Stimulated activated CD8-positive, alpha-beta memory T cell treated with anti-CD3 and anti-CD28 coated beads, Interleukin-15, amount 100 ng/mL, for 24 hours (primary cell): Measurements from ENCODE around the gene TMIE.

Experiments used
- DNase-seq: peaks from one replicate; pipeline ENCODE4 v3.0.0-alpha.2; 2020; ENCODE audit warnings: low read depth

Gene TMIE

DNA sequence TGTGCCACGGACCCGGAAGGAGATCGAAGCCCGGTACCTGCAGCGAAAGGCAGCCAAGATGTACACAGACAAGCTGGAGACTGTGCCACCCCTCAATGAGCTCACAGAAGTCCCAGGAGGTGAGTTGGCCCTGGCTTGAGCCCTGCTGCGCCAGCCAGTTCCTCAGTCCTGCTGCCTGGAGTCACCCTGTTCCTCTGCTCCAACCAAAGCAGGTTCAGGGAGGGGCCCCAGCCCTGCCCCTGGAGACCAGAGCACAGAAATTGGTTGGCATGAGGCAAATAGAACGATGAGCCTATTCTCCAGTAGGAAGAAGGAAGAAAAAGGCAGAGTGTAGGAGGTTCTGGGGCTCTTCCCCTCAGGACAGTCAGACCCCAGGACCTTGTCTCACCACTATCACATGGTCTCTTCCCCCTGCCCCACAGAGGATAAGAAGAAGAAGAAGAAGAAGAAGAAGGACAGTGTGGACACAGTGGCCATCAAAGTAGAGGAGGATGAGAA, 8.0 kb downstream of the TMIE start:
- DNase-seq = no peak

GRCh38 chr3:46709721-46710120, 8.5 kb downstream of the TMIE start:
- DNase-seq = no peak

- no peak for DNase-seq
Measured at GRCh38 chr3:46710229-46710628, 9.0 kb downstream of the TMIE start.

DNA sequence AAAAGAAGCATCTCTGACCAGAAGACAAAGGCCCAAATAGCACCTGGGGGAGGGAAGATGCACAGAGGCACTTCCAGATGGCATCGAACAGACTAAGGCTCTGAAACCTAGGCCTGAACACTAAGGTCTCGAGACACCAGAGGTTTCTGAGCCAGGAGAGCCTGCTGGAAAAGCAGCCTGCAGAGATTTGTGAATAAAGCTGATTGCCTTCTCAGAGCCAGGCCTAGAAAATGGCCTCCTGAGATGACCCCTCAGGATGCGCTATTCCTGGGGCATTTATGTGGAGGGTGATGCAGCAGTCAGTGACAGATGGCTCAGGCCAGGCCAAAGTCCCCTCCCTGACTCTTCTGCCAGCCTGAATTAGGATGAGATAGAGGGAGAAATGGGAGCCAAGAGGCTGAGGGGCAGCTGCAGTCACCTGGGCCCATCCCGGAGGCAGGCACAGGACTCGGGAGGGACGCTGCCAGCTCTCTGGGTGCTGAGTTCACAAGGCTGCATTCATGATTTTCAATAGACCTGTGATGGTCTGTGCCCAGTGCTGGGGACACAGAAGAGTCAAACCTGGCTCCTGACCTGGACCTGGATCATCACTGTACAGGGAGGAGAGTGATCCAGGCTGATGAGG, 9.6 kb downstream of the TMIE start:
- DNase-seq = no peak

- DNase-seq = no peak
Measured at GRCh38 chr3:46711305-46711704, 10.1 kb downstream of the TMIE start.

DNA sequence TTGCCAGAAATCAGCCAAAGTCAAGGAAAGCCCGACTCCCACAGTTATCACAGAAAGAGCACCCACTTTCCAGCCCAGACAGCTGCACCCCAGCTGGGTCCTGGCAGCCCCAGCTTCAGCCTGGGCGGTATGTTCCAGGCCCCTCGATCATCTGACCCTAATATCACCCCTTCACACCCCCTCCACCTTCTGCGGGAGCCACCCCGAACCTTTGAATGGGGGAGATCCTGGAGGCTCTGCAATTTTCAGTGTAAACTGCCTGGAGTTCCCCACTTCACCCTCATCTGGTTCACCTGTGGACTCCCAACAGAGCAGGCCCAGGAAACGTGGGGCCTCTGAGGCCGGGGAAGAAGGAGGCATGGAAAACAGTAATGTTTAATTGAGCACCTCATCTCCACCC, 10.6 kb downstream of the TMIE start:
- no peak for DNase-seq

DNA sequence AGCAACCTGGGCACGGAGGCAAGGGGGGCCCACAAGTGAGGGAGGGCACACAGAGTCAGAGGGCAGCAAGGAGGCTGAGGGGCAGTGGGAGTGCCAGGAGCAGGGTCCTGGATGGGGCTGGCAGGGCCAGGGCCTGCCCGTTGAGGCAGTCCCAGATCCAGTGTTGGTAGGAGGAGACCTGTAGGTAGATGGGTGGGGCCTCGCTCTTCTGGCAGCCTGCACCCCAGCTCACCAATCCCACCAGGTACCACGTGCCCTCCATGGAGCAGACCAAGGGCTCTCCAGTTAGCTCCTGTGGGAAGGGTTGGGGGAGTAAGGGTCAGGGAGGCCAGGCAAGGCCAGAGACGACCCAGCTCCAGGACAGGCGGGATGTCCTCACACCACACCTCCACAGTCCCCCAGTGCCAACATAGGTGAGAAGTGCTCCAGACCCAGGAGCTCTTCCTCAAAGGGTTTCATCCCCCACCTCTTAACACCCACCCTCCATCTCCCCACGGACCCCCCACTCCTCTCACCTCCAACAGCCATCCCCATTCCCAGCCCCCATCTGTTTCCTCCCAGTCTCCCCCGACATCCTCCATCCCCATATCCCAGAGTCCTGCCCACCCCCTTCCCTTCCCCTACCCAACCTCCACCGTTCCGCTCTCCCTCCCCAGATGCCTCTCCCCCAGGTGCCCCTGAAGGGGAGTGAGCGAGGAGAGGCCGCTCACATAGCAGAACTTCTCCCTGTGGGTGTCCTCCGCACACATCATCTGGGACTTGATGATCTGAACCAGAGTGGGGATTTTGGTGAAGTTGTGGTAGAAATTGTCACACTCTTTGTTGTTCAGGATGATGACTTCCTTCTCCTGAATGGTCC, 11.2 kb downstream of the TMIE start:
- no peak for DNase-seq

DNA sequence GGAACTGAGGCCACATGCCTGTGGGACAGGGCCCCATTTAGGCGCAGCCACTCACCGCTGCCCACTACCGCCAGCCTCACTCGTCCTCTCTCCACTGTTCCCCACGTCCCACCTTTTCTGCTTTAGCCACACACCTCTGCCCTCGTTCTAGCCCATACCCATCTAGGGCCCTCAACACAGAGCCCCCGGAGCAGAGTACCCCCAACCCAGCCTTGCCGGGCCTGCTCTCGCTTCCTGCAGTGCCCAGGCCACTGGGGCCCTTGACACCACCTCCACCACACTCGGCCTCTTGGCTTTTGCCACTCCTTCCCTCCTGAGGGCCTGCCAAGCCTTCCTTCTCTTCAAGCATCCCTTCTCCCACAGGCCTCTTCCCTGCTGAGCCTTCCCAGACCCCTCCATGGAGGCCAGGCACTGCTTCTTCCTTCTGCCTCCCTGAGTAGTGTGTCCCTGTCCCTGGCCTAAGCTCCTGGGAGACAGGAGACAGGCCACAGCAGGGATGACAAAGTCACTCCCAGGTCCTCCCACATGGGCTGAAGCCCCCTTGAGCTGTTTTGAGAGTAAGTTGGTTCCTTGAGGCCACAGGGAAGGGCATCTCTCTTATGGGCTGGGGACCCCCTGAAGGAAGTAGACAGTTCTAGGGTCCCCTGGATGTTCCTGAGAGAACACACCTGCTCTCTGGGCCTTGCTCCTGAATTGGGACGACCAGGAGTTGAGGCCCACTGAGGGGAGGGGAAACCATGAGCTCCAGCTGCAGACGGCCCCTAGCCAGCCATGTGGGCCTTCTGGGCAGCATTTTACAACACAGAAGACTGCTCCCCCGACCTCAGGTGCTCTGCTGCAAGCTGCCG, 12.1 kb downstream of the TMIE start:
- no peak for DNase-seq

GRCh38 chr3:46713898-46714552, 12.8 kb downstream of the TMIE start:
- DNase-seq = no peak

- DNase-seq = no peak
Measured at GRCh38 chr3:46714728-46715506, 13.7 kb downstream of the TMIE start.

DNA sequence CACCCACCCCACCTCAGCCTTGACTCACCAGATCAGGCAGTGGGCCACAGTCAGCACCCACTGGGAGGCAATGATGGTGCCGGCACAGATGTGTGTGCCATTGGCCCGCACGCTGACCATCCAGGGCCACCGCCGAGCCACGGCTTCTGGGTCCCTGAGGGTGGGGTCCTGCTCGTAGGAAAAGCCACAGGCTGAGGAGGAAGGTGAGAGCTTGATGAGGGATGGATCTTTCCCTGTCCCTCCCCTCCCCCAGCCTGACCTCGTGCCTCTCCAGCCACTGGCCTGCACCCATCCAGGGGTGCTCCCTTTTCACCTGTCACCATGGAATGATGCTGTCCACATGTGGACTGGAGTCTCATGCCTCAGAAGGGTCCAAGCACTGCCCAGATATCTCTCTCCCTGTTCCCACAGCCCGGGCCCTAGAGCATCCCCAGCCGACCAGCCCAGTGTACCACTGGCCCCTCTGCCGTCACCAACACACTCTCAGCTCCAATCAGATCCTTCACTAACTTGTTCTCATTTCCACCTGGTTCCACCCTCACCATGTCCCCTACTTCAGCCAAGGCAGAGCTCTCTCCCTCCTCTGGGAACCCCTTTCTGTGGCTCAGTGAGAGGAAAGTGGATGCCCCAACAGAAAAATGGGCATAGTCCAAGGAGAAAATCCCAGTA, 14.4 kb downstream of the TMIE start:
- DNase-seq = no peak

- no peak for DNase-seq
Measured at GRCh38 chr3:46716461-46717441, 15.6 kb downstream of the TMIE start.

DNA sequence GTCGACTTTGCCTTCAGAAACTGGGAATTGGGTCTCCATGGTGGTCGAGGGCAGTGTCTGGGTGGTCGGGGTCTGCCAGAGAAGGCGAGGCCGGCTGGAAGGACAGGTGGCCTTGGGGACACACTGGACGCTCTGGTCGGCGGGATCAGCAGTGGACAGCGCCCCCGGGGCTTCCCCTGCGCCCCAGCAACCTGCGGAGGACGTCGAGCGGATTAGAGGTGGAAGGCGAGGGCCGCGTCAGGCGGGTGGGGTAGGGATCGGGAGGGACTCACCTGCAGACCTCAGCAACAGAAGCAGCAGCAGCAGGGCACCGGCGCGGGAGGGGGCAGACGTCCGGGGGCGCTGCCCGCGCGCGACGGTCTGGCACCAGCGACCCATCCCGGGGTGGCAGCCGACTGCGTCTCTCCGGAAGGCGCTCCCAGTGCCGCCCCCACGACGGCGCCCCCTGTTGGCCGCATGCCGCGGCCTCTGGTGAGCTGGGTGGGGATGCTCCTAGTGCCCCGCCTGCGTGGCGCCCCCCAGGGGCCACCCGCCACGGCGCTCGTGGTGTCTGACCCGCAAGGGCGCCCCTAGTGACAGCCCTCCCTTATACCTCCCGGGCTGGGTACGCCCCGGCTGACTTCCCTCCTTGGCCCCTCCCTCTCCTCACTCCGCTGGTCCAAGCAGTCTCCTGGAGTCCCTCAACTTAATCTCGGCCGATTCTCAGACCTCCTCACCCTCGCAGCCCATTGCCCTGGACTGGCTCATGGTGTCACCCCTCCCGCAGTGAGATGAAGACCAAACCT, 16.4 kb downstream of the TMIE start, which contains the start of gene PRSS50:
TSS of gene PRSS50 (minus strand) at position 423 of the 785 bp plus-strand sequence. CDS start at position 378, 45 bp downstream.
- no peak for DNase-seq

DNA sequence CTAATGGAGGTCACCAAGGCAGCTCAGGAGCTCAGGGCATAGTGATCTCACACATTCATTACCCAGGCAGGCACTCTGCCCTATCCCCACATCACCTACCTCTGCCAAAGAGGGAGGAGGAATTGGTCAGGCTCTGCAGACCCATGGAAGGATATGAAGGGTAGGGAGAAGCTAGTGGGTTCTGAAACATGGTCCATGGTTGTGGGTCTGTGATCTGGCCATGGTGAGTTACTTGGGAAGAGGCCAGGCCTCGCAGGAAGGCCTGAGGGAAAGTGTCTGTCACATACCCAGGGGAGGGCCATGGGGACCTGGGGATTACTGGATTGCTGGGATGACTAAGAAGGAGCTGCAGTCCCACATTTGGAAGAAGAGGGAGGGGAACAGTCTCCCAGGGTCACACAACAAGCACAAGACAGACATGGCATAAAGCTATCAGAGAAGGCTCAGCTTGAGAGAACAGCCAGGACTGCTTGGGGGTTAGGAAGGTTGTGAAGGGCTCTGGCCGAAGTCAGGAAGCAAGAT, 17.9 kb downstream of the TMIE start:
- DNase-seq = no peak

DNA sequence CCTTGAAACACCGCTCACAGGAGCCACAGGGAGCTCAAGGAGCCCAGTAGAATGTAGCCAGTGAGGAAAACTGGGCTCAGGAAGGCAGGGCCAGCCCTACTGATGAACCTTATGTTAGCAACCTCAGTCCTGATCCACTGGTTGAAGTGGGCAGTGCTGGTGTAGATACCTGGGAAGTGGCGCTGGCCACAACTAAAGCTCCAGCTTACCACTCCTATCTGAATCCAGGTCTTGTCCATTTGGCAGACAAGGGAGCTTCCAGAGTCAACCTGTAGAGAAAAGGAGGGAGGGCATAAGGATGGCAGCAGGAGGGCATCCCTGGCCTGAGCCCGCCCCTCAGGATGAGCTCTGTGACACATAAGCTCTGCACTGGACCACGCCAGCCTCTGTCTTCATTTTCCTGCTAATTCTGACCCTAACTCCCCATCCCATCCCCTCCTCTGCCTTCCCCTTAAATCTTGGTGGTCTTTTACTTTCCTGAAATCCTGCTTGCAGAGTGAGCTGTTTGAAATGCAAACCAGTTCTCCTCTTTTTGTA, 18.6 kb downstream of the TMIE start:
- DNase-seq = no peak

- DNase-seq = no peak
Measured at GRCh38 chr3:46721009-46721408, 19.8 kb downstream of the TMIE start.

GRCh38 chr3:46722443-46722842, 21.3 kb downstream of the TMIE start:
- no peak for DNase-seq

- no peak for DNase-seq
Measured at GRCh38 chr3:46724424-46724823, 23.2 kb downstream of the TMIE start.
